HG03135 (cell line): Measurements from ENCODE around the gene GUCA2B.

Source experiments
- ATAC-seq: cut with Tn5 transposase; IDR thresholded peaks from one replicate; pipeline ENCODE4 v1.9.1; 2021; ENCODE audit warnings: mild to moderate bottlenecking, moderate library complexity; ENCODE audit not compliant: unreplicated experiment

Gene GUCA2B

GRCh38 chr1:42152907-42153600 lies at the start of gene GUCA2B:
Gene GUCA2B (plus strand): TSS chr1:42153410. CDS start chr1:42153451, 41 bp downstream.
- ATAC-seq, result no peak

- ATAC-seq, result no peak
Observed at GRCh38 chr1:42105025-42105424, 48.2 kb upstream of the GUCA2B start.

GRCh38 chr1:42108309-42108708 lies 44.9 kb upstream of the GUCA2B start:
- no peak for ATAC-seq

GRCh38 chr1:42109600-42109999 lies 43.6 kb upstream of the GUCA2B start:
- no peak for ATAC-seq

GRCh38 chr1:42114229-42114628 lies 39.0 kb upstream of the GUCA2B start:
- ATAC-seq, result no peak

- ATAC-seq, result no peak
Observed at GRCh38 chr1:42117214-42117613, 36.0 kb upstream of the GUCA2B start.

GRCh38 chr1:42118125-42118524 lies 35.1 kb upstream of the GUCA2B start:
- ATAC-seq, result no peak

- no peak for ATAC-seq
Observed at GRCh38 chr1:42122408-42122807, 30.8 kb upstream of the GUCA2B start.

GRCh38 chr1:42125552-42125951 lies 27.7 kb upstream of the GUCA2B start:
- no peak for ATAC-seq

- no peak for ATAC-seq
Observed at GRCh38 chr1:42127767-42128166, 25.4 kb upstream of the GUCA2B start.

GRCh38 chr1:42128499-42128898 lies 24.7 kb upstream of the GUCA2B start:
- ATAC-seq, result no peak

GRCh38 chr1:42128964-42129363 lies 24.2 kb upstream of the GUCA2B start:
- ATAC-seq, result no peak

- no peak for ATAC-seq
Observed at GRCh38 chr1:42130061-42130660, 23.0 kb upstream of the GUCA2B start.

GRCh38 chr1:42133390-42133789 lies 19.8 kb upstream of the GUCA2B start:
- ATAC-seq, result no peak

- no peak for ATAC-seq
Observed at GRCh38 chr1:42133809-42134526, 19.2 kb upstream of the GUCA2B start.

GRCh38 chr1:42135426-42135825 lies 17.8 kb upstream of the GUCA2B start:
- ATAC-seq, result no peak

GRCh38 chr1:42136466-42136865 lies 16.7 kb upstream of the GUCA2B start:
- ATAC-seq, result no peak

- ATAC-seq, result no peak
Observed at GRCh38 chr1:42137766-42138165, 15.4 kb upstream of the GUCA2B start.

- ATAC-seq, result no peak
Observed at GRCh38 chr1:42138586-42138985, 14.6 kb upstream of the GUCA2B start.

GRCh38 chr1:42139444-42139843 lies 13.8 kb upstream of the GUCA2B start:
- ATAC-seq, result no peak

GRCh38 chr1:42140191-42140590 lies 13.0 kb upstream of the GUCA2B start:
- no peak for ATAC-seq

- ATAC-seq, result no peak
Observed at GRCh38 chr1:42141978-42142377, 11.2 kb upstream of the GUCA2B start.
